ENCODE results near the gene LDB2.

The LDB2 gene

GRCh38 chr4:16824278-16824806 is 74.1 kb downstream of the LDB2 start:
- no peak for TF ChIP-seq CTCF (IDR thresholded peaks at IDR 0.05; ENCODE audit: insufficient read depth, low read depth, low read length, missing control alignments)

GRCh38 chr4:16820329-16820728 is 78.1 kb downstream of the LDB2 start:
- DNase-seq (ENCODE audit: low read depth) = no peak
- no peak overlapping the region for H3K4me3 ChIP-seq (ENCODE audit: low read depth, low read length)
- TF ChIP-seq CTCF (IDR thresholded peaks at IDR 0.05; ENCODE audit: insufficient read depth, low read depth, low read length, missing control alignments) = no peak

More at GRCh38 chr4:16824278-16824806, 74.1 kb downstream of the LDB2 start:
- no peak for DNase-seq (ENCODE audit: low read depth)
- H3K4me3 ChIP-seq (ENCODE audit: low read depth, low read length) = no peak overlapping the region

- DNase-seq (ENCODE audit: low read depth) = no peak
- TF ChIP-seq CTCF (IDR thresholded peaks at IDR 0.05; ENCODE audit: insufficient read depth, low read depth, low read length, missing control alignments) = no peak
- H3K4me3 ChIP-seq (ENCODE audit: low read depth, low read length) = no peak overlapping the region
Observed at GRCh38 chr4:16819652-16820051, 78.8 kb downstream of the LDB2 start.

GRCh38 chr4:16818005-16818404 is 80.4 kb downstream of the LDB2 start:
- DNase-seq (ENCODE audit: low read depth) = no peak
- no peak for TF ChIP-seq CTCF (IDR thresholded peaks at IDR 0.05; ENCODE audit: insufficient read depth, low read depth, low read length, missing control alignments)
- H3K4me3 ChIP-seq (ENCODE audit: low read depth, low read length) = no peak overlapping the region

- TF ChIP-seq CTCF (IDR thresholded peaks at IDR 0.05; ENCODE audit: insufficient read depth, low read depth, low read length, missing control alignments) = no peak
- DNase-seq (ENCODE audit: low read depth) = no peak
- H3K4me3 ChIP-seq (ENCODE audit: low read depth, low read length) = no peak overlapping the region
Observed at GRCh38 chr4:16817286-16817685, 81.2 kb downstream of the LDB2 start.

GRCh38 chr4:16814361-16814760 is 84.1 kb downstream of the LDB2 start:
- DNase-seq (ENCODE audit: low read depth) = no peak
- H3K4me3 ChIP-seq (ENCODE audit: low read depth, low read length) = no peak overlapping the region
- no peak for TF ChIP-seq CTCF (IDR thresholded peaks at IDR 0.05; ENCODE audit: insufficient read depth, low read depth, low read length, missing control alignments)

- TF ChIP-seq CTCF (IDR thresholded peaks at IDR 0.05; ENCODE audit: insufficient read depth, low read depth, low read length, missing control alignments) = no peak
- no peak for DNase-seq (ENCODE audit: low read depth)
- H3K4me3 ChIP-seq (ENCODE audit: low read depth, low read length) = no peak overlapping the region
Observed at GRCh38 chr4:16812041-16812440, 86.4 kb downstream of the LDB2 start.

All from GM12865 (cell line).